ENCODE data around the gene LSR. TPM values are rescaled to one million over a fixed set of nuclear protein-coding genes. Genes with fewer than 3 reads are reported as not detected.
A peak's percentile ranks its signal among the peaks of the same experiment; 100 is the strongest.
"Not testable (repeated sequence)": the region's sequence is repeated elsewhere in the genome, so short reads cannot be mapped to it uniquely, and the experiment has no call there.

LSR gene
- total RNA-seq, 1 experiment from 2014 or later, result 211 TPM

DNA sequence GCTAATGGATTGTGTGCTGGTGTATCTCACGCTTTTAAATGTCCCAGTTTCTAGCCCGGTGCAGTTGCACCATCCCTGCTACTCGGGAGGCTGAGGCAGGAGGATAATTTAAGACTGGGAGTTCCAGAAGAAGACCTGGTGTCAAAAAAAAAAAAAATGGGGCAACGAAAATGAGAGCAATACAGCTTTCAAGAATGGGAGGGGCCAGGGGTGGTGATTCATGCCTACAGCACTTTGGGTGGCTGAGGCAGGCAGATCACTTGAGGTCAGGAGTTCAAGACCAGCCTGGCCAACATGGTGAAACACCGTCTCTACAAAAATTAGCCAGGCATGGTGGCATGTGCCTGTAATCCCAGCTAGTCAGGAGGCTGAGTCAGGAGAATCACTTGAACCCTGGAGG lies 37.3 kb downstream of the LSR start:
- DNase-seq (ENCODE audit: low read depth, low spot score); ATAC-seq; H3K9ac ChIP-seq (ENCODE audit: low read length); RAD21 ChIA-PET (ENCODE audit: low non-redundant PET in 1 of 2, low total read pairs in 2 of 2, uncharacterized antibody in 2 of 2, unreplicated experiment in 2 of 2); H3K27ac ChIP-seq (ENCODE audit: low read depth, low read length); H3K79me2 ChIP-seq (ENCODE audit: insufficient read depth, low read length); H3K27me3 ChIP-seq (ENCODE audit: insufficient read depth, low read length); H3K4me3 ChIP-seq (replicated peaks in 1 of 2; ENCODE audit: low read depth in 1 of 2, low read length in 2 of 2); H3K36me3 ChIP-seq (ENCODE audit: control insufficient read depth in 1 of 2, insufficient read depth in 2 of 2, low read length in 2 of 2); intact Hi-C loops (cut with micrococcal nuclease); H2AFZ ChIP-seq (ENCODE audit: low read depth, low read length, poor library complexity, severe bottlenecking); BruUV-seq (replicated peaks); H3K9me3 ChIP-seq (ENCODE audit: control insufficient read depth in 1 of 2, insufficient read depth in 1 of 2, low read depth in 1 of 2, low read length in 2 of 2); POLR2A ChIA-PET; CTCF ChIA-PET; H3K9me2 ChIP-seq (ENCODE audit: insufficient read depth); H4K20me1 ChIP-seq (ENCODE audit: insufficient read depth): not testable (repeated sequence)
- Histone ChIP-seq H3K4me2 (ENCODE audit: low read length) (0 out of 2 replicates have a peak overlapping the region, but pooled peaks have one; percentile 0), H3K4me1 (ENCODE audit: control insufficient read depth in 1 of 2, insufficient read depth in 2 of 2, low read length in 2 of 2) (peaks cover 0 to 13% of the 10 kb centered on the region in 2 experiments; a peak in 1 of 4 replicates)

DNA sequence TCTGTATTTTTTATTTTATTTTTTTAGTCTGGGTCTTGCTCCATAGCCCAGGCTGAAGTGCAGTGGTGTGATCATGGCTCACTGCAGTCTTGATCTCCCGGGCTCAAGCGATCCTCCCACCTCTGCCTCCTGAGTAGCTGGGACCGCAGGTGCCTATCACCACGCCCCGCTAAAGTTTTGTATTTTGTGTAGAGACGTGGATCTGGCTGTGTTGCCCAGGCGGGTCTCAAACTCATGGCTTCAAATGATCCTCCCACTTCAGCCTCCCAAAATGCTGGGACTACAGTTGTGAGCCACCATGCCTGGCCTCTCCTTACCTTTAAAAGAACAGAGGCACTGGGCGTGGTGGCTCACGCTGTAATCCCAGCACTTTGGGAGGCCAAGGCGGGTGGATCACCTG lies 38.9 kb downstream of the LSR start:
- ChIA-PET CTCF (no interaction called here), POLR2A (interaction anchor here (1.5 kb wide), 1 partner anchor 32 kb away, joined by 3 read pairs; no protein-coding TSS in a partner anchor), RAD21 (ENCODE audit: low non-redundant PET in 1 of 2, low total read pairs in 2 of 2, uncharacterized antibody in 2 of 2, unreplicated experiment in 2 of 2) (no interaction called here)
- Histone ChIP-seq H3K79me2 (ENCODE audit: insufficient read depth, low read length) (no peaks in the 10 kb centered on the region), H2AFZ (ENCODE audit: low read depth, low read length, poor library complexity, severe bottlenecking) (no peak overlapping the region), H3K9me3 (ENCODE audit: control insufficient read depth in 1 of 2, insufficient read depth in 1 of 2, low read depth in 1 of 2, low read length in 2 of 2) (no peaks in the 10 kb centered on the region), H3K4me1 (ENCODE audit: control insufficient read depth in 1 of 2, insufficient read depth in 2 of 2, low read length in 2 of 2) (peaks cover 0 to 13% of the 10 kb centered on the region in 2 experiments; a peak in 1 of 4 replicates), H3K9me2 (ENCODE audit: insufficient read depth) (no peaks in the 10 kb centered on the region), H4K20me1 (ENCODE audit: insufficient read depth) (no peaks in the 10 kb centered on the region), H3K36me3 (ENCODE audit: control insufficient read depth in 1 of 2, insufficient read depth in 2 of 2, low read length in 2 of 2) (no peaks in the 10 kb centered on the region), H3K9ac (ENCODE audit: low read length) (no peak overlapping the region), H3K4me3 (replicated peaks in 1 of 2; ENCODE audit: low read depth in 1 of 2, low read length in 2 of 2) (no peak overlapping the region), H3K27ac (ENCODE audit: low read depth, low read length) (no peak overlapping the region), H3K4me2 (ENCODE audit: low read length) (no peak overlapping the region), H3K27me3 (ENCODE audit: insufficient read depth, low read length) (no peaks in the 10 kb centered on the region)
- intact Hi-C loops (cut with micrococcal nuclease), result no loop called here
- TF ChIP-seq CEBPB (IDR thresholded peaks at IDR 0.05; ENCODE audit: low read depth), result no peak
- TF ChIP-seq, protein P1, sequence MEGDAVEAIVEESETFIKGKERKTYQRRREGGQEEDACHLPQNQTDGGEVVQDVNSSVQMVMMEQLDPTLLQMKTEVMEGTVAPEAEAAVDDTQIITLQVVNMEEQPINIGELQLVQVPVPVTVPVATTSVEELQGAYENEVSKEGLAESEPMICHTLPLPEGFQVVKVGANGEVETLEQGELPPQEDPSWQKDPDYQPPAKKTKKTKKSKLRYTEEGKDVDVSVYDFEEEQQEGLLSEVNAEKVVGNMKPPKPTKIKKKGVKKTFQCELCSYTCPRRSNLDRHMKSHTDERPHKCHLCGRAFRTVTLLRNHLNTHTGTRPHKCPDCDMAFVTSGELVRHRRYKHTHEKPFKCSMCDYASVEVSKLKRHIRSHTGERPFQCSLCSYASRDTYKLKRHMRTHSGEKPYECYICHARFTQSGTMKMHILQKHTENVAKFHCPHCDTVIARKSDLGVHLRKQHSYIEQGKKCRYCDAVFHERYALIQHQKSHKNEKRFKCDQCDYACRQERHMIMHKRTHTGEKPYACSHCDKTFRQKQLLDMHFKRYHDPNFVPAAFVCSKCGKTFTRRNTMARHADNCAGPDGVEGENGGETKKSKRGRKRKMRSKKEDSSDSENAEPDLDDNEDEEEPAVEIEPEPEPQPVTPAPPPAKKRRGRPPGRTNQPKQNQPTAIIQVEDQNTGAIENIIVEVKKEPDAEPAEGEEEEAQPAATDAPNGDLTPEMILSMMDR (IDR thresholded peaks at IDR 0.05 in 2 of 3, conservative IDR thresholded peaks at IDR 0.05 in 1 of 3; ENCODE audit: borderline replicate concordance in 1 of 3, insufficient read depth in 1 of 3, low read depth in 2 of 3, low read length in 2 of 3), result no peak
- TF ChIP-seq, protein P2, sequence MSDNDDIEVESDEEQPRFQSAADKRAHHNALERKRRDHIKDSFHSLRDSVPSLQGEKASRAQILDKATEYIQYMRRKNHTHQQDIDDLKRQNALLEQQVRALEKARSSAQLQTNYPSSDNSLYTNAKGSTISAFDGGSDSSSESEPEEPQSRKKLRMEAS (IDR thresholded peaks at IDR 0.05), result no peak
- TF ChIP-seq, protein P3, sequence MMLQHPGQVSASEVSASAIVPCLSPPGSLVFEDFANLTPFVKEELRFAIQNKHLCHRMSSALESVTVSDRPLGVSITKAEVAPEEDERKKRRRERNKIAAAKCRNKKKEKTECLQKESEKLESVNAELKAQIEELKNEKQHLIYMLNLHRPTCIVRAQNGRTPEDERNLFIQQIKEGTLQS (IDR thresholded peaks at IDR 0.05), result no peak
- ATAC-seq, result no peak
- no TSS peak for BruUV-seq (replicated peaks)
- no peak for DNase-seq (ENCODE audit: low read depth, low spot score)
